IMR-90 (cell line): ENCODE measurements around the gene UBE2C. TPM values are rescaled to one million over a fixed set of nuclear protein-coding genes. Genes with fewer than 3 reads are reported as not detected.

ENCODE experiments used
- ATAC-seq: fragments of 200-7000 bp; cut with Tn5 transposase; 2 replicates; pipeline ENCODE4 v1.9.1; 2020; ENCODE audit warnings: low read depth, mild to moderate bottlenecking, moderate library complexity
- BruUV-seq: library from RNA; stranded (reverse); fragments of 400-500 nt; replicated peaks from 2 replicates; lab custom pipeline; 2021; lab: Mats Ljungman, UMichigan
- CTCF ChIA-PET: fragments of 300-600 bp; formaldehyde crosslinking; extraction: SDS; loops from one replicate; lab custom pipeline; 2021; ENCODE audit warnings: antibody characterized with exemption; lab: Yijun Ruan, JAX
- POLR2A ChIA-PET: fragments of 300-600 bp; sonication (Branson Sonifier 250); formaldehyde crosslinking; loops from one replicate; lab custom pipeline; 2022; ENCODE audit warnings: antibody characterized with exemption; ENCODE audit not compliant: unreplicated experiment; lab: Charles Lee
- DNase-seq: peaks from one replicate; pipeline ENCODE4 v3.0.0; 2013
- H2AFZ ChIP-seq: replicated peaks from 2 replicates; pipeline ENCODE3; 2013; ENCODE audit warnings: low read length, mild to moderate bottlenecking; ENCODE audit not compliant: poor library complexity
- H2AK5ac ChIP-seq: 2 replicates; pipeline ENCODE4 v1.6.1; 2013; ENCODE audit warnings: low read depth, low read length, inconsistent platforms
- H2AK9ac ChIP-seq: replicated peaks from 2 replicates; pipeline ENCODE3; 2013; ENCODE audit warnings: mild to moderate bottlenecking, low read depth, low read length, moderate library complexity; ENCODE audit not compliant: poor library complexity
- H2BK120ac ChIP-seq: 2 replicates; pipeline ENCODE4 v1.6.1; 2013; ENCODE audit warnings: low read depth, low read length, inconsistent platforms
- H2BK15ac ChIP-seq: 3 replicates; pipeline ENCODE4 v1.6.1; 2013; ENCODE audit warnings: low read depth, low read length, inconsistent platforms
- H2BK20ac ChIP-seq: 2 replicates; pipeline ENCODE4 v1.6.1; 2013; ENCODE audit warnings: low read depth, mild to moderate bottlenecking, inconsistent platforms, low read length, moderate library complexity
- H2BK5ac ChIP-seq: 2 replicates; pipeline ENCODE4 v1.6.1; 2013; ENCODE audit warnings: mild to moderate bottlenecking, low read depth, low read length, inconsistent platforms; ENCODE audit not compliant: poor library complexity, severe bottlenecking
- H3K14ac ChIP-seq: replicated peaks from 2 replicates; pipeline ENCODE4 v1.6.1; 2013; ENCODE audit warnings: low read depth, low read length, inconsistent platforms
- H3K18ac ChIP-seq: 2 replicates; pipeline ENCODE4 v1.6.1; 2013; ENCODE audit warnings: low read depth, low read length, control low read depth
- H3K23ac ChIP-seq: 2 replicates; pipeline ENCODE4 v1.6.1; 2013; ENCODE audit warnings: low read depth, low read length, inconsistent platforms
- H3K27ac ChIP-seq: 2 replicates; pipeline ENCODE4 v1.5.1; 2013; ENCODE audit warnings: mild to moderate bottlenecking, control low read depth, low read length; ENCODE audit not compliant: insufficient read depth
- H3K27me3 ChIP-seq: 2 replicates; pipeline ENCODE4 v1.6.1; 2013; ENCODE audit warnings: low read length; ENCODE audit not compliant: control insufficient read depth, insufficient read depth
- H3K36me3 ChIP-seq: 2 replicates; pipeline ENCODE4 v1.6.1; 2013; ENCODE audit warnings: low read length, mixed read lengths; ENCODE audit not compliant: control insufficient read depth, insufficient read depth
- H3K4ac ChIP-seq: 2 replicates; pipeline ENCODE4 v1.6.1; 2013; ENCODE audit warnings: low read depth, low read length, inconsistent platforms
- H3K4me1 ChIP-seq: 2 replicates; pipeline ENCODE4 v1.6.1; 2013; ENCODE audit warnings: low read length, mixed read lengths; ENCODE audit not compliant: control insufficient read depth, insufficient read depth
- H3K4me2 ChIP-seq: 2 replicates; pipeline ENCODE4 v1.6.1; 2013; ENCODE audit warnings: low read depth, mild to moderate bottlenecking, control low read depth, low read length, moderate library complexity
- H3K4me3 ChIP-seq: 2 replicates; pipeline ENCODE4 v1.5.1; 2013; ENCODE audit warnings: low read depth, mild to moderate bottlenecking, control low read depth, low read length, moderate library complexity; ENCODE audit not compliant: insufficient read depth
- H3K56ac ChIP-seq: 2 replicates; pipeline ENCODE4 v1.6.1; 2013; ENCODE audit warnings: low read length, inconsistent platforms; ENCODE audit not compliant: insufficient read depth; ENCODE audit errors: extremely low read depth
- H3K79me1 ChIP-seq, 2 experiments: 2 replicates each; pipeline ENCODE4 v1.6.1; 2013; ENCODE audit warnings: low read length in 2 of 2, inconsistent platforms in 1 of 2, low read depth in 1 of 2
- H3K9ac ChIP-seq: 2 replicates; pipeline ENCODE4 v1.6.1; 2013; ENCODE audit warnings: low read depth, low read length, control low read depth
- H3K9me1 ChIP-seq: 2 replicates; pipeline ENCODE4 v1.6.1; 2013; ENCODE audit warnings: low read length, inconsistent platforms; ENCODE audit not compliant: insufficient read depth
- H3K9me3 ChIP-seq: 2 replicates; pipeline ENCODE4 v1.6.1; 2013; ENCODE audit warnings: low read length; ENCODE audit not compliant: control insufficient read depth, insufficient read depth
- H4K20me1 ChIP-seq: 2 replicates; pipeline ENCODE4 v1.6.1; 2013; ENCODE audit warnings: low read length, inconsistent platforms; ENCODE audit not compliant: insufficient read depth
- H4K5ac ChIP-seq: 2 replicates; pipeline ENCODE4 v1.6.1; 2013; ENCODE audit warnings: mild to moderate bottlenecking, low read depth, low read length, control low read depth
- H4K8ac ChIP-seq, 2 experiments: 2 replicates each; pipeline ENCODE4 v1.6.1; 2013; ENCODE audit warnings: low read depth in 2 of 2, low read length in 2 of 2, control low read depth in 1 of 2, inconsistent platforms in 1 of 2
- H4K91ac ChIP-seq: 2 replicates; pipeline ENCODE4 v1.6.1; 2013; ENCODE audit warnings: low read depth, low read length, inconsistent platforms; ENCODE audit not compliant: insufficient read depth
- BHLHE40 ChIP-seq: fragments of 150-350 bp; IDR thresholded peaks from 2 replicates; pipeline ENCODE4 v1.6.1; 2016; ENCODE audit warnings: mild to moderate bottlenecking, low read depth, low read length
- CHD1 ChIP-seq: IDR thresholded peaks from 2 replicates; pipeline ENCODE4 v1.6.1; 2012; ENCODE audit warnings: low read depth, low read length, improper control_type of control experiment
- CTCF ChIP-seq: conservative IDR thresholded peaks from 2 replicates; pipeline ENCODE4 v1.5.1; 2012; ENCODE audit warnings: mild to moderate bottlenecking, low read depth, low read length, improper control_type of control experiment
- ELK1 ChIP-seq: fragments of 150-350 bp; IDR thresholded peaks from 2 replicates; pipeline ENCODE4 v1.6.1; 2016; ENCODE audit warnings: low read depth, mild to moderate bottlenecking, low read length, moderate library complexity, borderline replicate concordance
- FOS ChIP-seq: fragments of 150-350 bp; IDR thresholded peaks from 2 replicates; pipeline ENCODE4 v1.6.1; 2016; ENCODE audit warnings: low read depth, low read length
- MAFK ChIP-seq: IDR thresholded peaks from 2 replicates; pipeline ENCODE4 v1.6.1; 2012; ENCODE audit warnings: low read depth, low read length, improper control_type of control experiment
- NFE2L2 ChIP-seq: fragments of 150-350 bp; IDR thresholded peaks from 2 replicates; pipeline ENCODE4 v1.6.1; 2016; ENCODE audit warnings: low read depth, mild to moderate bottlenecking, low read length
- POLR2A ChIP-seq: IDR thresholded peaks from 2 replicates; pipeline ENCODE4 v1.6.1; 2012; ENCODE audit warnings: mild to moderate bottlenecking, low read depth, low read length
- RFX5 ChIP-seq: IDR thresholded peaks from 2 replicates; pipeline ENCODE4 v1.8.0; 2012; ENCODE audit warnings: low read depth, mild to moderate bottlenecking, low read length, moderate library complexity
- SMC3 ChIP-seq: fragments of 150-350 bp; IDR thresholded peaks from 2 replicates; pipeline ENCODE4 v1.6.1; 2016; ENCODE audit warnings: low read depth, mild to moderate bottlenecking, antibody characterized with exemption, low read length, moderate library complexity
- USF2 ChIP-seq: fragments of 150-350 bp; IDR thresholded peaks from 2 replicates; pipeline ENCODE4 v1.6.1; 2017; ENCODE audit warnings: mild to moderate bottlenecking, antibody characterized with exemption, low read length, low read depth
- WGBS, 2 experiments: methylation state at CpG; one replicate each; pipeline versions ENCODE4 v1.1.5 to v1.1.7; 2013; ENCODE audit warnings: missing lambda C conversion rate in 2 of 2; ENCODE audit not compliant: insufficient read length in 1 of 2; ENCODE audit errors: extremely low coverage in 2 of 2; 5-methylcytosine and 5-hydroxymethylcytosine counted together
- dilution Hi-C: fragments of 300-500 bp; cut with HindIII; formaldehyde crosslinking; loops from one replicate; pipeline ENCODE4 v1.14.3; 2018; ENCODE audit warnings: low sequenced_read_pairs; ENCODE audit not compliant: unreplicated experiment
- in situ Hi-C: fragments of 300-500 bp; cut with MboI; formaldehyde crosslinking; loops from 3 replicates; pipeline ENCODE4 v1.14.3; 2019; ENCODE audit warnings: low sequenced_read_pairs, inconsistent platforms, mixed read lengths
- intact Hi-C: fragments of 100-400 bp; cut with micrococcal nuclease; formaldehyde crosslinking; loops from 2 replicates; pipeline ENCODE4 v1.10.0; 2022
- polyA plus RNA-seq, 3 experiments: library from polyadenylated mRNA; depleted of rRNA; stranded (reverse); fragments of >200 nt; gene quantifications; 2 replicates each; pipeline ENCODE4 v1.2.3, GENCODE V29; 2012; ENCODE audit warnings: low replicate concordance in 1 of 3
- total RNA-seq: library from RNA; depleted of rRNA; stranded (reverse); fragments of >200 nt; gene quantifications from 2 replicates; pipeline ENCODE4 v1.2.3, GENCODE V29; 2012

Gene UBE2C
- total and polyA plus RNA-seq, 2 of the 4 experiments (the other 2 are of a cell fraction), result 43.4 to 120 TPM

- Histone ChIP-seq H3K14ac (peak overlapping the region; percentile 24), H4K5ac (peak overlapping the region; percentile 91), H3K4me2 (no peak overlapping the region; the same call in 1 of the 2 replicates), H4K8ac (peak overlapping the region; percentile 10 to 57; a peak in 1 of 4 replicates), H2BK120ac (peak overlapping the region; percentile 61), H4K20me1 (peaks cover 11% of the 10 kb centered on the region), H3K23ac (no peak overlapping the region), H2AFZ (no peak overlapping the region), H3K4ac (peak overlapping the region; percentile 48), H3K9me3 (no peaks in the 10 kb centered on the region), H3K9ac (peak overlapping the region; percentile 16; the same call in 1 of the 2 replicates), H3K4me3 (no peak overlapping the region), H3K4me1 (peaks cover 42% of the 10 kb centered on the region), H3K9me1 (peaks cover 29% of the 10 kb centered on the region), H2BK15ac (peak overlapping the region; percentile 79), H3K79me1 (no peaks in the 10 kb centered on the region), H2AK5ac (peak overlapping the region; percentile 92), H3K56ac (no peak overlapping the region), H2AK9ac (peak overlapping the region; percentile 65), H3K36me3 (no peaks in the 10 kb centered on the region), H3K27ac (peak overlapping the region; percentile 36; the same call in 1 of the 2 replicates), H2BK5ac (peak overlapping the region; percentile 62), H3K18ac (peak overlapping the region; percentile 96), H3K27me3 (peaks cover 4% of the 10 kb centered on the region), H4K91ac (peak overlapping the region; percentile 43; the same call in 1 of the 2 replicates), H2BK20ac (peak overlapping the region; percentile 57)
- ChIA-PET POLR2A (no interaction called here), CTCF (no interaction called here)
- peak; percentile 18 for DNase-seq
- TF ChIP-seq CTCF, result no peak
- TF ChIP-seq POLR2A, result no peak
- no peak for TF ChIP-seq ELK1
- no peak for TF ChIP-seq RFX5
- no peak for TF ChIP-seq FOS
- TF ChIP-seq SMC3, result no peak
- TF ChIP-seq BHLHE40, result no peak
- TF ChIP-seq NFE2L2, result no peak
- TF ChIP-seq MAFK, result no peak
- no peak for TF ChIP-seq USF2
- no peak for TF ChIP-seq CHD1
- WGBS, 2 experiments, result 100% methylated on average over 1 of the region's 4 CpGs; no CpG with 5 or more reads in 1 of the 2 experiments
- dilution Hi-C loops (no loop called here), in situ Hi-C loops (loop anchor here (25.0 kb wide), 3 partner anchors 746 to 1846 kb away; partner anchors contain the start of gene TTPAL), intact Hi-C loops (no loop called here)
- ATAC-seq, result no peak
- no TSS peak for BruUV-seq
Observed at GRCh38 chr20:45782890-45783289, 29.6 kb upstream of the UBE2C start.
